Keratinocyte (primary cell): Measurements from ENCODE around the gene HDAC9.

ENCODE experiments used
- EZH2 ChIP-seq: IDR thresholded peaks from one replicate; pipeline ENCODE4 v1.6.1; 2012; ENCODE audit warnings: inconsistent platforms, mild to moderate bottlenecking, low read length, moderate library complexity
- TF ChIP-seq, protein P1 (sequence below), 3 experiments: IDR thresholded peaks in 1 of 3; conservative IDR thresholded peaks in 1 of 3; optimal IDR thresholded peaks in 1 of 3; 2 replicates in 2 of 3; 3 replicates in 1 of 3; pipeline versions ENCODE3 to v1.5.1; 2011; ENCODE audit warnings: low read length in 3 of 3, mild to moderate bottlenecking in 3 of 3, moderate library complexity in 2 of 3, control low read depth in 1 of 3, inconsistent platforms in 1 of 3; ENCODE audit not compliant: insufficient read depth in 2 of 3; ENCODE audit errors: extremely low read depth in 1 of 3

- TF ChIP-seq, protein P1, sequence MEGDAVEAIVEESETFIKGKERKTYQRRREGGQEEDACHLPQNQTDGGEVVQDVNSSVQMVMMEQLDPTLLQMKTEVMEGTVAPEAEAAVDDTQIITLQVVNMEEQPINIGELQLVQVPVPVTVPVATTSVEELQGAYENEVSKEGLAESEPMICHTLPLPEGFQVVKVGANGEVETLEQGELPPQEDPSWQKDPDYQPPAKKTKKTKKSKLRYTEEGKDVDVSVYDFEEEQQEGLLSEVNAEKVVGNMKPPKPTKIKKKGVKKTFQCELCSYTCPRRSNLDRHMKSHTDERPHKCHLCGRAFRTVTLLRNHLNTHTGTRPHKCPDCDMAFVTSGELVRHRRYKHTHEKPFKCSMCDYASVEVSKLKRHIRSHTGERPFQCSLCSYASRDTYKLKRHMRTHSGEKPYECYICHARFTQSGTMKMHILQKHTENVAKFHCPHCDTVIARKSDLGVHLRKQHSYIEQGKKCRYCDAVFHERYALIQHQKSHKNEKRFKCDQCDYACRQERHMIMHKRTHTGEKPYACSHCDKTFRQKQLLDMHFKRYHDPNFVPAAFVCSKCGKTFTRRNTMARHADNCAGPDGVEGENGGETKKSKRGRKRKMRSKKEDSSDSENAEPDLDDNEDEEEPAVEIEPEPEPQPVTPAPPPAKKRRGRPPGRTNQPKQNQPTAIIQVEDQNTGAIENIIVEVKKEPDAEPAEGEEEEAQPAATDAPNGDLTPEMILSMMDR (optimal IDR thresholded peaks at IDR 0.05 in 1 of 3, IDR thresholded peaks at IDR 0.05 in 1 of 3, conservative IDR thresholded peaks at IDR 0.05 in 1 of 3; ENCODE audit: extremely low read depth in 1 of 3, insufficient read depth in 2 of 3, low read length in 3 of 3) = no peak
- TF ChIP-seq EZH2 = no peak
Measured at GRCh38 chr7:18555120-18555519, 59.6 kb downstream of the HDAC9 start.
